GM20000 (cell line): Measurements from ENCODE around the gene NUP35.
"Not testable (repeated sequence)": the region's sequence is repeated elsewhere in the genome, so short reads cannot be mapped to it uniquely, and the experiment has no call there.

Source experiments
- DNase-seq: peaks from one replicate; pipeline ENCODE4 v3.0.0; 2012; ENCODE audit warnings: low spot score
- CTCF ChIP-seq: IDR thresholded peaks from 2 replicates; pipeline ENCODE4 v1.5.1; 2012; ENCODE audit warnings: mild to moderate bottlenecking, control low read depth; ENCODE audit errors: extremely low read depth, missing control alignments

Gene NUP35

GRCh38 chr2:183149489-183149888, 25.2 kb downstream of the NUP35 start:
- DNase-seq: no peak
- TF ChIP-seq CTCF: no peak

- DNase-seq: not testable (repeated sequence)
Observed at GRCh38 chr2:183152280-183152679, 28.0 kb downstream of the NUP35 start.

GRCh38 chr2:183153967-183154366, 29.7 kb downstream of the NUP35 start:
- TF ChIP-seq CTCF: no peak
- DNase-seq: no peak

- DNase-seq: not testable (repeated sequence)
Observed at GRCh38 chr2:183154772-183155171, 30.5 kb downstream of the NUP35 start.

GRCh38 chr2:183157131-183157530, 32.9 kb downstream of the NUP35 start:
- TF ChIP-seq CTCF: no peak
- DNase-seq: no peak

- no peak for TF ChIP-seq CTCF
- no peak for DNase-seq
Observed at GRCh38 chr2:183162362-183162761, 38.1 kb downstream of the NUP35 start.

- TF ChIP-seq CTCF: no peak
- DNase-seq: no peak
Observed at GRCh38 chr2:183163821-183164649, 39.8 kb downstream of the NUP35 start.

GRCh38 chr2:183164650-183165015, 40.4 kb downstream of the NUP35 start:
- no peak for TF ChIP-seq CTCF
- no peak for DNase-seq
